ENCODE data around the gene EXOC4.
"Not testable (repeated sequence)": the region's sequence is repeated elsewhere in the genome, so short reads cannot be mapped to it uniquely, and the experiment has no call there.

The EXOC4 gene

GRCh38 chr7:133778472-133778871, 525.6 kb downstream of the EXOC4 start:
- TF ChIP-seq CTCF (conservative IDR thresholded peaks at IDR 0.05): no peak
- no peak overlapping the region for H3K27ac ChIP-seq

- H3K27ac ChIP-seq: not testable (repeated sequence)
Observed at GRCh38 chr7:133779538-133779937, 526.7 kb downstream of the EXOC4 start.

- TF ChIP-seq CTCF (conservative IDR thresholded peaks at IDR 0.05): no peak
- no peak overlapping the region for H3K27ac ChIP-seq
Observed at GRCh38 chr7:133780912-133781311, 528.0 kb downstream of the EXOC4 start.

GRCh38 chr7:133781486-133782090, 528.7 kb downstream of the EXOC4 start:
- no peak overlapping the region for H3K27ac ChIP-seq
- TF ChIP-seq CTCF (conservative IDR thresholded peaks at IDR 0.05): no peak

- H3K27ac ChIP-seq: no peak overlapping the region
- TF ChIP-seq CTCF (conservative IDR thresholded peaks at IDR 0.05): no peak
Observed at GRCh38 chr7:133782470-133782869, 529.6 kb downstream of the EXOC4 start.

GRCh38 chr7:133783276-133783675, 530.4 kb downstream of the EXOC4 start:
- no peak overlapping the region for H3K27ac ChIP-seq
- TF ChIP-seq CTCF (conservative IDR thresholded peaks at IDR 0.05): no peak

GRCh38 chr7:133784486-133785001, 531.7 kb downstream of the EXOC4 start:
- no peak for TF ChIP-seq CTCF (conservative IDR thresholded peaks at IDR 0.05)
- no peak overlapping the region for H3K27ac ChIP-seq

GRCh38 chr7:133786401-133786937, 533.6 kb downstream of the EXOC4 start:
- TF ChIP-seq CTCF (conservative IDR thresholded peaks at IDR 0.05): no peak
- no peak overlapping the region for H3K27ac ChIP-seq

Data from VCaP (cell line).